Measurements from ENCODE around the gene RAG1. TPM values are rescaled to one million over a fixed set of nuclear protein-coding genes. Genes with fewer than 3 reads are reported as not detected.

Gene RAG1
- total and polyA plus RNA-seq, 9 of the 15 experiments (the other 6 are each of a cell fraction or from before 2014, with no cell fraction given) = 0.49 to 2.5 (median 1.7) TPM

DNA sequence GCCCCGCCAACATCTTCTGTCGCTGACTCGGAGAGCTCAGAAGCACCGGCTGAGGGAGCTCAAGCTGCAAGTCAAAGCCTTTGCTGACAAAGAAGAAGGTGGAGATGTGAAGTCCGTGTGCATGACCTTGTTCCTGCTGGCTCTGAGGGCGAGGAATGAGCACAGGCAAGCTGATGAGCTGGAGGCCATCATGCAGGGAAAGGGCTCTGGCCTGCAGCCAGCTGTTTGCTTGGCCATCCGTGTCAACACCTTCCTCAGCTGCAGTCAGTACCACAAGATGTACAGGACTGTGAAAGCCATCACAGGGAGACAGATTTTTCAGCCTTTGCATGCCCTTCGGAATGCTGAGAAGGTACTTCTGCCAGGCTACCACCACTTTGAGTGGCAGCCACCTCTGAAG lies 6.7 kb downstream of the RAG1 start:
- CTCF ChIA-PET (ENCODE audit: low intra/inter-chr PET ratio) = no interaction called here

DNA sequence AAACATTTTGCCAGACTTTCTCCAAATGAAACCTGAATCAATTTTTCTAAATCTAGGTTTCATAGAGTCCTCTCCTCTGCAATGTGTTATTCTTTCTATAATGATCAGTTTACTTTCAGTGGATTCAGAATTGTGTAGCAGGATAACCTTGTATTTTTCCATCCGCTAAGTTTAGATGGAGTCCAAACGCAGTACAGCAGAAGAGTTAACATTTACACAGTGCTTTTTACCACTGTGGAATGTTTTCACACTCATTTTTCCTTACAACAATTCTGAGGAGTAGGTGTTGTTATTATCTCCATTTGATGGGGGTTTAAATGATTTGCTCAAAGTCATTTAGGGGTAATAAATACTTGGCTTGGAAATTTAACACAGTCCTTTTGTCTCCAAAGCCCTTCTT lies 9.6 kb downstream of the RAG1 start:
- Histone ChIP-seq H3K79me2 (ENCODE audit: control insufficient read depth, insufficient read depth, low read length) (no peaks in the 10 kb centered on the region), H3K4me3 (no peak overlapping the region), H3K36me3 (ENCODE audit: control insufficient read depth, insufficient read depth, low read length) (no peaks in the 10 kb centered on the region; the same call in 2 of the 3 replicates), H3K27ac (ENCODE audit: extremely low read depth, low read depth, low read length) (no peak overlapping the region), H4K20me1 (replicated peaks; ENCODE audit: control insufficient read depth, insufficient read depth, low read length) (no peaks in the 10 kb centered on the region), H3K9me3 (replicated peaks; ENCODE audit: control insufficient read depth, insufficient read depth, low read depth, low read length) (no peaks in the 10 kb centered on the region), H3K9ac (ENCODE audit: insufficient read depth in 1 of 2, low read depth in 2 of 2, low read length in 2 of 2) (no peak overlapping the region), H3K9me1 (ENCODE audit: control insufficient read depth, insufficient read depth, low read length) (no peaks in the 10 kb centered on the region), H3K4me1 (replicated peaks in 1 of 2; ENCODE audit: control insufficient read depth in 2 of 2, insufficient read depth in 2 of 2, low read length in 2 of 2) (no peaks in the 10 kb centered on the region), H3K4me2 (ENCODE audit: insufficient read depth, low read length) (no peak overlapping the region), H3K27me3 (ENCODE audit: control insufficient read depth in 2 of 2, insufficient read depth in 2 of 2, low read length in 2 of 2) (peaks cover 0 to 3% of the 10 kb centered on the region in 2 experiments; a peak in 2 of 5 replicates), H2AFZ (ENCODE audit: low read depth, low read length) (no peak overlapping the region)
- in situ Hi-C loops (cut with MboI) = no loop called here
- ChIA-PET POLR2A (no interaction called here), CTCF (ENCODE audit: low intra/inter-chr PET ratio) (no interaction called here)
- intact Hi-C loops (cut with micrococcal nuclease) = no loop called here
- FAIRE-seq (no peak), ATAC-seq (no peak), DNase-seq (ENCODE audit: extremely low read depth in 1 of 4, low spot score in 3 of 4) (no peak)
- no TSS peak for BruUV-seq (replicated peaks)
- 3% methylated on average over 2 of the region's 2 CpGs for WGBS (ENCODE audit: insufficient coverage, low coverage, missing lambda C conversion rate)
- no peak for TF ChIP-seq ZFP36 (IDR thresholded peaks at IDR 0.05; ENCODE audit: low read depth, low read length, partially characterized antibody)
- TF ChIP-seq RAD21 (CRISPR knock-in tag; conservative IDR thresholded peaks at IDR 0.05 in 1 of 2, IDR thresholded peaks at IDR 0.05 in 1 of 2) = no peak
- no peak for TF ChIP-seq SRF (CRISPR knock-in tag; IDR thresholded peaks at IDR 0.05)
- TF ChIP-seq POLR2AphosphoS2 (IDR thresholded peaks at IDR 0.05; ENCODE audit: low read length) = no peak
- TF ChIP-seq RCOR1 (IDR thresholded peaks at IDR 0.05; ENCODE audit: borderline replicate concordance in 1 of 2, low read depth in 2 of 2, low read length in 2 of 2) = no peak
- no peak for TF ChIP-seq RBM15 (IDR thresholded peaks at IDR 0.05; ENCODE audit: insufficient read depth, low read length)
- no peak for TF ChIP-seq ZFX (CRISPR knock-in tag; IDR thresholded peaks at IDR 0.05)
- TF ChIP-seq, protein P1, sequence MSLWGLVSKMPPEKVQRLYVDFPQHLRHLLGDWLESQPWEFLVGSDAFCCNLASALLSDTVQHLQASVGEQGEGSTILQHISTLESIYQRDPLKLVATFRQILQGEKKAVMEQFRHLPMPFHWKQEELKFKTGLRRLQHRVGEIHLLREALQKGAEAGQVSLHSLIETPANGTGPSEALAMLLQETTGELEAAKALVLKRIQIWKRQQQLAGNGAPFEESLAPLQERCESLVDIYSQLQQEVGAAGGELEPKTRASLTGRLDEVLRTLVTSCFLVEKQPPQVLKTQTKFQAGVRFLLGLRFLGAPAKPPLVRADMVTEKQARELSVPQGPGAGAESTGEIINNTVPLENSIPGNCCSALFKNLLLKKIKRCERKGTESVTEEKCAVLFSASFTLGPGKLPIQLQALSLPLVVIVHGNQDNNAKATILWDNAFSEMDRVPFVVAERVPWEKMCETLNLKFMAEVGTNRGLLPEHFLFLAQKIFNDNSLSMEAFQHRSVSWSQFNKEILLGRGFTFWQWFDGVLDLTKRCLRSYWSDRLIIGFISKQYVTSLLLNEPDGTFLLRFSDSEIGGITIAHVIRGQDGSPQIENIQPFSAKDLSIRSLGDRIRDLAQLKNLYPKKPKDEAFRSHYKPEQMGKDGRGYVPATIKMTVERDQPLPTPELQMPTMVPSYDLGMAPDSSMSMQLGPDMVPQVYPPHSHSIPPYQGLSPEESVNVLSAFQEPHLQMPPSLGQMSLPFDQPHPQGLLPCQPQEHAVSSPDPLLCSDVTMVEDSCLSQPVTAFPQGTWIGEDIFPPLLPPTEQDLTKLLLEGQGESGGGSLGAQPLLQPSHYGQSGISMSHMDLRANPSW (CRISPR knock-in tag; IDR thresholded peaks at IDR 0.05) = no peak
- TF ChIP-seq DMBX1 (CRISPR knock-in tag; IDR thresholded peaks at IDR 0.05; ENCODE audit: borderline replicate concordance) = no peak
- TF ChIP-seq ZNF197 (CRISPR knock-in tag; IDR thresholded peaks at IDR 0.05; ENCODE audit: low read depth) = no peak
- TF ChIP-seq EGR1 (conservative IDR thresholded peaks at IDR 0.05) = no peak
- no peak for TF ChIP-seq PURB (CRISPR knock-in tag; IDR thresholded peaks at IDR 0.05; ENCODE audit: low read depth)

More for the DNA sequence above, 6.7 kb downstream of the RAG1 start:
- TF ChIP-seq ZBTB8A (IDR thresholded peaks at IDR 0.05; ENCODE audit: partially characterized antibody) (no peak), RBM15 (IDR thresholded peaks at IDR 0.05; ENCODE audit: insufficient read depth, low read length) (no peak), SP2 (IDR thresholded peaks at IDR 0.05; ENCODE audit: extremely low read depth, low read depth, low read length, poor library complexity, severe bottlenecking) (no peak), ZBTB7A (IDR thresholded peaks at IDR 0.05; ENCODE audit: borderline replicate concordance, control insufficient read depth, low read depth, low read length) (no peak)
- Histone ChIP-seq H3K4me1 (replicated peaks in 1 of 2; ENCODE audit: control insufficient read depth in 2 of 2, insufficient read depth in 2 of 2, low read length in 2 of 2) (no peaks in the 10 kb centered on the region), H3K9me1 (ENCODE audit: control insufficient read depth, insufficient read depth, low read length) (no peaks in the 10 kb centered on the region), H3K79me2 (ENCODE audit: control insufficient read depth, insufficient read depth, low read length) (no peaks in the 10 kb centered on the region), H2AFZ (ENCODE audit: low read depth, low read length) (no peak overlapping the region), H3K9me3 (replicated peaks; ENCODE audit: control insufficient read depth, insufficient read depth, low read depth, low read length) (no peaks in the 10 kb centered on the region), H3K4me3 (no peak overlapping the region), H3K4me2 (ENCODE audit: insufficient read depth, low read length) (no peak overlapping the region), H4K20me1 (replicated peaks; ENCODE audit: control insufficient read depth, insufficient read depth, low read length) (no peaks in the 10 kb centered on the region), H3K36me3 (ENCODE audit: control insufficient read depth, insufficient read depth, low read length) (no peaks in the 10 kb centered on the region), H3K27ac (ENCODE audit: extremely low read depth, low read depth, low read length) (no peak overlapping the region), H3K9ac (ENCODE audit: insufficient read depth in 1 of 2, low read depth in 2 of 2, low read length in 2 of 2) (no peak overlapping the region), H3K27me3 (ENCODE audit: control insufficient read depth in 2 of 2, insufficient read depth in 2 of 2, low read length in 2 of 2) (peaks cover 0 to 3% of the 10 kb centered on the region in 2 experiments; a peak in 2 of 5 replicates)
- 18% methylated on average over 8 of the region's 8 CpGs for WGBS (ENCODE audit: insufficient coverage, low coverage, missing lambda C conversion rate)
- no peak for ATAC-seq
- no TSS peak for BruUV-seq (replicated peaks)
- intact Hi-C loops (cut with micrococcal nuclease) = no loop called here
- in situ Hi-C loops (cut with MboI) = no loop called here
- no peak for DNase-seq (ENCODE audit: extremely low read depth in 1 of 4, low spot score in 3 of 4)
- POLR2A ChIA-PET = interaction anchor here (0.6 kb wide), 1 partner anchor 164 kb away, joined by 3 read pairs; no protein-coding TSS in a partner anchor
- FAIRE-seq = no peak

Data from K562 (cell line).